ENCODE measurements around the gene PPFIBP2.

DNA sequence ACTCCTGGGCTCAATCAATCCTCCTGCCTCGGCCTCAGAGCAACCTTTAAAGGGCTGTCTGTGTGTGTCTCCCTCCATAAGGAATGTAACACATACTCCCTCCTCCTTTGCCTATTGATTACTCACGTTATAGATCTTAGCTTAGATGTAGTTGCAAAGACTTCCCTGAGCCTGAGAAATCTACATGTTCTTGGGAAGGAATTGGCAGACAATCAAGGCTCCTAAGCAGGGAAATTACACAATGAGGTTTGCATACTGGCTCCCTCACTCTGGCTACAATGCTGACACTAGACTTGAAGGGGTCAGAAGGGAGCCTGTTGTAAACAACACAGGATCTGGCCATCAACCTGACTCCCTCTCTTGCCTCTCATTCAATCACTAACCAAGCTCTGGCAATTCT, 33.7 kb upstream of the PPFIBP2 start:
- TF ChIP-seq EZH2 (optimal IDR thresholded peaks at IDR 0.05; ENCODE audit: low read depth, low read length) (no peak), EZH2phosphoT487 (IDR thresholded peaks at IDR 0.05; ENCODE audit: low read length) (no peak)
- TF ChIP-seq, protein P1, sequence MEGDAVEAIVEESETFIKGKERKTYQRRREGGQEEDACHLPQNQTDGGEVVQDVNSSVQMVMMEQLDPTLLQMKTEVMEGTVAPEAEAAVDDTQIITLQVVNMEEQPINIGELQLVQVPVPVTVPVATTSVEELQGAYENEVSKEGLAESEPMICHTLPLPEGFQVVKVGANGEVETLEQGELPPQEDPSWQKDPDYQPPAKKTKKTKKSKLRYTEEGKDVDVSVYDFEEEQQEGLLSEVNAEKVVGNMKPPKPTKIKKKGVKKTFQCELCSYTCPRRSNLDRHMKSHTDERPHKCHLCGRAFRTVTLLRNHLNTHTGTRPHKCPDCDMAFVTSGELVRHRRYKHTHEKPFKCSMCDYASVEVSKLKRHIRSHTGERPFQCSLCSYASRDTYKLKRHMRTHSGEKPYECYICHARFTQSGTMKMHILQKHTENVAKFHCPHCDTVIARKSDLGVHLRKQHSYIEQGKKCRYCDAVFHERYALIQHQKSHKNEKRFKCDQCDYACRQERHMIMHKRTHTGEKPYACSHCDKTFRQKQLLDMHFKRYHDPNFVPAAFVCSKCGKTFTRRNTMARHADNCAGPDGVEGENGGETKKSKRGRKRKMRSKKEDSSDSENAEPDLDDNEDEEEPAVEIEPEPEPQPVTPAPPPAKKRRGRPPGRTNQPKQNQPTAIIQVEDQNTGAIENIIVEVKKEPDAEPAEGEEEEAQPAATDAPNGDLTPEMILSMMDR (IDR thresholded peaks at IDR 0.05; ENCODE audit: low read length), result no peak
